Stimulated activated CD8-positive, alpha-beta memory T cell treated with anti-CD3 and anti-CD28 coated beads, Interleukin-12 subunit alpha, Interleukin-12 subunit beta, amount 100 ng/mL, for 24 hours (primary cell): Measurements from ENCODE around the gene POR.

Experiments
- DNase-seq: peaks from one replicate; pipeline ENCODE4 v3.0.0-alpha.2; 2020; ENCODE audit errors: extremely low read depth

Gene POR

DNA sequence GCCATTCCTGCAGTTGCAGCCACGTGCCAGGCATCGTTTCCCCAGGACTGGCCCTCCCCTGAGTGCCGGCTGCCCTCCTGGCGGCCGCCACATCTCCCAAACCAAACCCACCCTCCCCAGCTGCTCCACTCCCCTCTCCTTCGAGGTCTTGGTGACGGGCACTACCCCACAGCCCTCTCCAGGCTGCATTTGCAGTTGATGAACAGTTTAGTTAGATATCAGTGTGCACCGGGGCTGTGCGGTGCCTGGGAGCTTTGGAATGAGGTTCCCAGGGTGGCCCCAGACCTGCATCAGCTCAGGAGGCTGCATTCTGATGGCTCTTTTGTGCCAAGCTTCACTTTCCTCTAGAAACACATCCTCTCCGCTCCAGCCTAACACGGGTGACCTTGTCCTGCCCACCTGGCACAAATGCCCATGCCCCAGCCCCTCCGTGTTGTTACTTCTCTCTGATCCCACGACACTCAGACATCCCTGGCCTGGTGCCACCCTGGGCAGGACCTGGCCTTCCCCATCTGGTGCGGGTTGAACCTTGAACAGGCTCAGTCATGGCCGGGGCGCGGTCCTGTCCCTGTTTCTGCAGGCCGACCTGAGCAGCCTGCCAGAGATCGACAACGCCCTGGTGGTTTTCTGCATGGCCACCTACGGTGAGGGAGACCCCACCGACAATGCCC, 64.9 kb downstream of the POR start:
- no peak for DNase-seq

DNA sequence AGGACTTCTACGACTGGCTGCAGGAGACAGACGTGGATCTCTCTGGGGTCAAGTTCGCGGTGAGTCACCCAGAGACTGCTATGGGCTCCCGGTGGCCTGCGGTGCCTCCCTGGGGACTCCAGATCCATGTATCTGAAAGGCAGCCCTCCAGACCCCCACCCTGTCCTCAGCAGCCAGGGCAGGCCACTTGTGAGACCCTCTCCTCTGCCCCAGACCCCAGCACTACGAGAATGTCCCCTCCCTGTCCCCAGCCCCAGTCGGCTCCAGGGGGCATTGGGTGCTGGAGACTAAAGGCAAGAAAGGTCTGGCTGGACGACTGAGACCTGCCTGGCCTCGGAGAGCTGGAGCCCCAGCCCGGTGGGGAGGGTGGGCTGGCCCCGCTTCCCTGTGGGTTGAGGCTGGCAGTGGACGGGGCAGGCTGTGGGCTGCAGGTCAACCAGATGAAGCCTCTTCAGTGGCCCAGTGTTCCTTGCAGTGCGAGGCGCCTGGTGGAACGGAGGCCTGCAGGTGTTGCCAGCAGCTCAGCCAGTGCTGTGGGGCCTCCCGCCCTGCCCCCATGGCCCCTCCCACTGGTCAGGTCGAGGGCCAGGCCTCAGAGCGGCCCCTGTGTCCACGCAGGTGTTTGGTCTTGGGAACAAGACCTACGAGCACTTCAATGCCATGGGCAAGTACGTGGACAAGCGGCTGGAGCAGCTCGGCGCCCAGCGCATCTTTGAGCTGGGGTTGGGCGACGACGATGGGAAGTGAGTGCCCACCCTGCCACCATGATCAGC, 65.7 kb downstream of the POR start:
- no peak for DNase-seq

DNA sequence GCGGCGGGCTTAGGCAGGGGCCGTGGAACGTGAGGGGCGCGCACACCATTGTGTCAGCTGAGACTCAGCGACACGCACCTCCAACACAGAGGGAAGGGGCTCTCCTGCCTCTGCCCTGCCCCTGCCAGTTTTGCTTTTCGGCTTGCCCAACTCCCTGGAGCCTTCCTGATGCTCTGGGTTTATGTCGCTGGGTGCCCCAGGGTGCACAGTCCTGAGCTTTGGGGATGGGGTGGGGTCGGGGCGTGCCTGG, 66.2 kb downstream of the POR start:
- DNase-seq: no peak

DNA sequence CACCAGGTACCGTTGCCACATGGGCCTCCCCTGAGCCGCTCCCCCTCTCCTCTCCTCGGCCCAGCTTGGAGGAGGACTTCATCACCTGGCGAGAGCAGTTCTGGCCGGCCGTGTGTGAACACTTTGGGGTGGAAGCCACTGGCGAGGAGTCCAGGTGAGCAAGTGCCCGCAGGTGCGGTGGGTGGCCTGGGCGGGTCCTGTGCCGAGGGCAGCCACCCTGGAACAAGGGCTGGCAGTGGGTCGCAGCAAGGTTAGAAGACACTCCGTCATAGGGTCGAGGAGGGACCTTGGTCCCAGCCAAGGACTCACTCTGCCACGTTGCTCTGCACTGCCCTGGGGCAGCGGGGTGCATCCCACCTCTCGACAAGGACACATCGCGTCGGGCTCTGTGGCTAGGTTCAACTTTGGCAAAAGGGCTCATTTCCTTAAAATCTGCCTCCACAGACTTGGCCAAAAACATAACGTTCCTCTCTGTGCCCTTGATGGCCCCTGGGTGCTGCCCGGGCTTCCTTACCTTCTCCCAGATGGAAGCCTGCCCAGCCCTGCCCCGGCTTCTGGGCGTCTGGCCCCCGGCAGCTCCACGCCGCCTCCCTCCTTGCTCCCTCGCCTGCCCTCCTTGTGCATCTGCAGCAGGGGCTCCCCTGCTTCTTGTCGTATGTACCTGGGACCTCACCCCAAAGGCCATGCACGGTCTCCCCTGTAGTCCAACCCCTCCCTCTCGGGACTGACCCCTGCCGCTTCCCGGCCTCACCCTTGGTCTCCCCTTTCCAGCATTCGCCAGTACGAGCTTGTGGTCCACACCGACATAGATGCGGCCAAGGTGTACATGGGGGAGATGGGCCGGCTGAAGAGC, 66.7 kb downstream of the POR start:
- DNase-seq: no peak

DNA sequence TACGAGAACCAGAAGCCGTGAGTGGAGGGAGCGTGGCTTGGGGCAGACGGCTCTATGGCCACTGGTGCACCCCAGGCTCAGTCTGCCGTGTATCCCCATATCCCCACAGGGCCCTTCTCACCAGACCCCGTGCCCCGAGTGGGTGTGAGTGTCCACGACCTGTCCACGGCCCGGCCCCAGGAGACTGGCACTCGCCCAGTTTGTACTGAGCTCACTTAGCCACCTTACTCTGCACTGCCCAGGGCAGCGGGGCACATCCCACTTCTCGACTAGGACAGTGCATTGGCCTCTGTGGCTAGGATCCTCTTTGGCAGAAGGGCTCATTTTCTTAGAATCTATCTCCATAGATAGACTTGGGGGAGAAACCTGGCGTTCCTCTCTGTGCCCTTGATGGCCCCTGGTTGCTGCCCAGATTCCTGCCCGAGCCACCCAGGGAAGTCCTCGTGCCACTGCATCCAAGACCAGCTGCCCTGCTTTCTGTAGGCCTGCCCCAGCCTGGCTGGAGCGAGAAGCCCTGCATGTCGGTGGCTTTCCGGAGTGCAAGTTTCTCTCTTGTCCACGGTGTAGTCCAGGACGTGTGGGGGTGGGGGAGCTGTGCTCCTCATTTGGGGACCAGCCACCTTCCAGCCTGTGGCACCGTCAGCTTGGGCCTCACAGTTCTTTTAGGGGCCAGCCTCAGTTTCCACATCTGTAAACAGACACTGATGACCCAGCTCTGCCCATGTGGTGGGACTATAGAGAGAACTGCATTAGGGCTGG, 67.5 kb downstream of the POR start:
- DNase-seq: no peak

DNA sequence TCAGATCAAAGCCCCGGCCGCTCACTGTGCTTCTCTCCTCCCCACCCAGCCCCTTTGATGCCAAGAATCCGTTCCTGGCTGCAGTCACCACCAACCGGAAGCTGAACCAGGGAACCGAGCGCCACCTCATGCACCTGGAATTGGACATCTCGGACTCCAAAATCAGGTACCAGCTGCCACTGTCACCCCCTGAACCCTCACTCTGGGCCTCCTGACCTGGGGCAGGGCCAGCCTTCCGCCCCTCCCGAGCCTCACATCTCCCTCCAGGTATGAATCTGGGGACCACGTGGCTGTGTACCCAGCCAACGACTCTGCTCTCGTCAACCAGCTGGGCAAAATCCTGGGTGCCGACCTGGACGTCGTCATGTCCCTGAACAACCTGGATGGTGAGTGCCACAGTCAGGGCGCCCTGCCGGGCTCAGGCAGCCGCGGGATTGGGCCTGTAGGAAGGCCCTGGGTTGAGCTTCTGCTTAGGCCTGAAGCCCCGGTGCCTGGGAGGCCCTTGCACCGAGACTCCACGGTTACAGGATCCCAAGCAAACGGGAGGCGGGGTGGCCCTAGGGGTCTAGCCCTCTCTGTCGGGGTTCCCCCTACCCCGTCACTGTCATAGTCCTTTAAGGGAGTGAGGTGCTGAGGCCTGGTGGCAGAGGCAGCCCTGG, 68.6 kb downstream of the POR start:
- no peak for DNase-seq

DNA sequence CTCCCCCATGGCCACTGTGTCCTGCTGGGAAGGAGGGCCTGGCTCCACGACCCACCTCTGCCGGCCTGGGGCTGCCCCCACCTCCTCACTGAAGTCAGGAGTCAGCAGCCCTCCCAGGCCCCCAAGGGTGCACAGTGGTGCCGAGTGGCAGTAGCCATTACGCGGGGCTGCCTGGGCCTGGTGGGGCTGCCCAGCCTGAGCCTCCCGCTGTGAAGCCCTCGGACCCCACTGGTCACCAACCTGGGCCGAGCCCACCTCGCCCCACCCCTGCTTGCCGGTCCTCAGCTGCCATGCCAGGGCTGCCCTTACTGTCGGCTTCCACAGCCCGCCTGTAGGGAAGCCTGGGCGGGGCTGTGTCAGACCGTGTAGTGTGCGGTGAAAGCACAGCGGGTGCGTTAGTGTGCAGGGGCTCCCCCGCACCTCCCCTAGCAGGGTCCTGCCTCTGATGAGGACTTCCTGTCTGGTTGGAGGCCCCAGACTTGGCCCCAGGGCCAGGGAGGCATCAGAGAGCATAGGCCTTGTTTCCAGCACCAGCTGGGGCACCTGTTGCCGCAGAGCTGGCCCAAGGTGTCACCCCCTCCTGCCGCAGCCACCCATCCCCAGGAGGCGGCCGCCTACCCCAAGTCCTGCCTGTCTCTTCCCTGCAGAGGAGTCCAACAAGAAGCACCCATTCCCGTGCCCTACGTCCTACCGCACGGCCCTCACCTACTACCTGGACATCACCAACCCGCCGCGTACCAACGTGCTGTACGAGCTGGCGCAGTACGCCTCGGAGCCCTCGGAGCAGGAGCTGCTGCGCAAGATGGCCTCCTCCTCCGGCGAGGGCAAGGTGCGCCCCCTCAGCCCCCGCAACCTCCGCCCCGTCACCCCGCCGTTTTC, 69.4 kb downstream of the POR start:
- no peak for DNase-seq

DNA sequence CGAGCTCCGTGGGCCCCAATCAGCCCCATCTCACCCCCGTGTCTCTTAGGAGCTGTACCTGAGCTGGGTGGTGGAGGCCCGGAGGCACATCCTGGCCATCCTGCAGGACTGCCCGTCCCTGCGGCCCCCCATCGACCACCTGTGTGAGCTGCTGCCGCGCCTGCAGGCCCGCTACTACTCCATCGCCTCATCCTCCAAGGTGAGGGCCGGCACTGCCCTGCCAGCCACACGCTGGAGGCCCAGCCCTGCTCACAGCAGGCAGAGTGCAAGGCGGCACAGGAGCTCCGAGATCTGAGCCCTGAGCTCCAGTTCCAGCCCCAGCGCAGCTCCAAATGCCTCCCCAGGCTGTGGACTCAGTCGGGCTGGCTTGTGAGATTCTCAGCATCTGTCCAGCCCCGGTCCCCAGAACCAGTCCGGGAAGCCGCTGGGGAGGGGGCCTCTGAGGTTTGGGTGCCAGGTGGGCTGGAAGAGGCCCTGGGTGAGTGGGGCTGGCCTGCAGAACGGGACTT, 70.1 kb downstream of the POR start:
- DNase-seq: no peak

DNA sequence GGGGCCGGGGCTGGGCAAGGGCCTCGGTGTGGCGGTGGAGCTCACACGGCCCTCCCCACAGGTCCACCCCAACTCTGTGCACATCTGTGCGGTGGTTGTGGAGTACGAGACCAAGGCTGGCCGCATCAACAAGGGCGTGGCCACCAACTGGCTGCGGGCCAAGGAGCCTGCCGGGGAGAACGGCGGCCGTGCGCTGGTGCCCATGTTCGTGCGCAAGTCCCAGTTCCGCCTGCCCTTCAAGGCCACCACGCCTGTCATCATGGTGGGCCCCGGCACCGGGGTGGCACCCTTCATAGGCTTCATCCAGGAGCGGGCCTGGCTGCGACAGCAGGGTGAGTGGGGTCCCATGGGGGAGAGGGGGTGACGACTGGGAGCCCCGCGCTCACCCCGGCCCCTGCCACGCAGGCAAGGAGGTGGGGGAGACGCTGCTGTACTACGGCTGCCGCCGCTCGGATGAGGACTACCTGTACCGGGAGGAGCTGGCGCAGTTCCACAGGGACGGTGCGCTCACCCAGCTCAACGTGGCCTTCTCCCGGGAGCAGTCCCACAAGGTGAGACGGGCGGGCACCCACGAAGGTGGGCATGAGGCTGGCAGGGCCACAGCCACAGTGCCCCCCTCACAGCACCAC, 70.7 kb downstream of the POR start:
- no peak for DNase-seq

DNA sequence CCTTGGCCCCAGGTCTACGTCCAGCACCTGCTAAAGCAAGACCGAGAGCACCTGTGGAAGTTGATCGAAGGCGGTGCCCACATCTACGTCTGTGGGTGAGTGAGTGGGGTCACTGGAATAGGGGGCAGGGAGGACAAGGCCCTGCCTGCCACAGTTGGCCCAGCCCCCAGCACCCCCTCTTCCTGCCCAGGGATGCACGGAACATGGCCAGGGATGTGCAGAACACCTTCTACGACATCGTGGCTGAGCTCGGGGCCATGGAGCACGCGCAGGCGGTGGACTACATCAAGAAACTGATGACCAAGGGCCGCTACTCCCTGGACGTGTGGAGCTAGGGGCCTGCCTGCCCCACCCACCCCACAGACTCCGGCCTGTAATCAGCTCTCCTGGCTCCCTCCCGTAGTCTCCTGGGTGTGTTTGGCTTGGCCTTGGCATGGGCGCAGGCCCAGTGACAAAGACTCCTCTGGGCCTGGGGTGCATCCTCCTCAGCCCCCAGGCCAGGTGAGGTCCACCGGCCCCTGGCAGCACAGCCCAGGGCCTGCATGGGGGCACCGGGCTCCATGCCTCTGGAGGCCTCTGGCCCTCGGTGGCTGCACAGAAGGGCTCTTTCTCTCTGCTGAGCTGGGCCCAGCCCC, 71.3 kb downstream of the POR start:
- no peak for DNase-seq

DNA sequence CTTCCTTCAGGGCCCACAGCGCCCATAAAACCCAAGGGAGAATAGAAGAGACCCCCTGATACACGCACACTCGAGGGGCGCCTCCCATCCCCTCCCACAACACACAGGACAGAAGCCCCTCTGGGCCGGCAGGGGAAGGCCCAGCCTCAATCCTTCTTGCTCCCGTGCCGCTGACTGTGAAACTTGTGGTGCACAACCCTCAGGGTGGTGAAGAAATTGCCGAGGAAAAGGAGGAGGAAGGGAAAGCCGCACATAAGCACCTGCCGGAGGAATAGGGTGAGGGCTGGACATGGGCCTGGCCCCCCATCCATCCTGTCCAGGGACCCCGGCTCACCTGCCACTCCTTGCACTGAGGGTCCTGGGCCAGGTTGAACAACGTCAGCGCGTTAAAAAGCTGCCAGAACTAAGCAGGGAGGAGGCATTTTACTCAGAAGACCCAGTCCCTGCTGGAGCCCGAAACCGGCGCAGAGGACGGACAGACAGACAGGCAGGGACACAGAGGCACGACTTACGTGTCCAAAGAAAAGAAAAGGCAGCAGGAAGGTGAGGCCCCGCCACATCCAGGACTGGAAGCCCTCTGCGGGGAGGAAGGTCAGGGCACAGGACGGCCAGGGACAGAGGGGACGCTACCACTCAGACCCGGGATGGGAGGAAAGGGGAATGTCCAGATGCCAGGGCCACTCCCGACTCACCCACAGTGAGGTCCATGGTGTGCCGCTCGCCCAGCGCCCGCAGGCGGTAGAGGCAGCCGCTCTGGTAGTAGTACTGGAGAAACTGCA, 72.3 kb downstream of the POR start:
- DNase-seq: no peak

DNA sequence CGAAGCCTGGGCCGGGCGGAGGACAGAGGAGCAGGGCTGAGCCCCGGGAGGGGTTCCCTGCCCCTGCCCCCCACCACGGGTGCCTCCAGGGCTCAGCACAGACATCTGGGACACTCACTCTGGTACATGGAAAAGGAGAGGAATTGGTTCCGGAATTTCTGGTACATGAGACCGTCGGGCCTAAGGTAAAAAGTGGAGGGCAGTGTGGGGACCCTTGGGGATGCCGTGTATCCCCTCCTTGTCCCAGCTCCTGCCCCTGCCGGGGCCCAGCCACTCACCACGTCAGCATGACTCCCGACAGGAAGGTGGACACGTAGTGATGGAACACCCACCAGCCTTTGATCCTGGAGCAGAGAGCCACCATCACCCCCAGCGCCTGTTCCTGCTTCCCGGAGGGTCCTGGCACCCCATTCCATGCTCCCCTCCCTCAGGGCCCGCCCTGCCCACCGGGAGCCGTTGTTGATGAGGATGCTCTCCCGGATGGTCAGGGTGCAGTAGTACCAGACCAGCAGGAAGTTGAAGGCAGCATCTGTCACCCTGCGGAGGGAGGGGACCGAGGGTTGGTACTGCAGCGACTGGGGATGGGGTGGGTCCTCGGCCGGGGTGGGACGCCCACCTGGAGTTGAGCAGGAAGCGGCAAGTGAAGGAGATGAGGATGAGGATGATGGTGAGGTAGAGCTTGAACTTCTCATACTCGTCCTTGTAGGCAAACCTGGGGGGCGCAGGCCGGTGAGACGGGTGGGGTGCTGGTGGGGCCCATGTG, 73.0 kb downstream of the POR start:
- DNase-seq: no peak

DNA sequence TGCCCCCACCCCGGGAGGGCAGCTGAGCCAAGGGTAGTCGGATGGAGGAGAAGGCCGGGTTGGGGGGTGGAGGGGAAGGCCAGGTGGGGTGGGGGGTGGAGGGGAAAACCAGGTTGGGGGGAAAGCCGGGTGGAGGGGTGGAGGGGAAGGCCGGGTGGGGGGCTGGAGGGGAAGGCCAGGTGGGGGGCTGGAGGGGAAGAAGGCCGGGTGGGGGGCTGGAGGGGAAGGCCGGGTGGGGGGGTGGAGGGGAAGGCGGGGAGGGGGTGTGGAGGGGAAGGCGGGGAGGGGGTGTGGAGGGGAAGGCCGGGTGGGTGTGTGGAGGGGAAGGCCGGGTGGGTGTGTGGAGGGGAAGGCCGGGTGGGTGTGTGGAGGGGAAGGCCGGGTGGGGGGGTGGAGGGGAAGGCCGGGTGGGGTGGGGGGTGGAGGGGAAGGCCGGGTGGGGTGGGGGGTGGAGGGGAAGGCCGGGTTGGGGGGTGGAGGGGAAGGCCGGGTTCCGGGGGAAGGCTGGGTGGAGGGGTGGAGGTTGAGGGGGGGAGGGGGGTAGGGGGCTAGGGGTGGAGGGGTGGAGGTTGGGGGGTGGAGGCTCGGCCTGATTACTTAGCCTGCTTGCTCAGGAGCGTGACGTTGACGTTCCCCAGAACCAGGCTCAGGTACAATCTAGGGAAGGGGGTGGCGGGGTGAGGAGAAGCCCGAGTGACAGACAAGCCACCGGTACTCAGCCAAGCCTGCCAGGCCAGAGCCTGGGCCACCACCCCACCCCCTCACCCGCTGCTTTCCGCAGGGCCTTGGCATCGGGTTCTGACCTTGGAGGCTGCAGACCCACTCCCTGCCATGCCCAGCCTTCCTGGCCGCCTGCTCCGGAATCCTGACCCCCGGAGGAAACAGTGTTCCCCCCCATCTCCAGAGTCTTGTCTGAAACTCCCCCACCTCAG, 73.9 kb downstream of the POR start:
- no peak for DNase-seq

DNA sequence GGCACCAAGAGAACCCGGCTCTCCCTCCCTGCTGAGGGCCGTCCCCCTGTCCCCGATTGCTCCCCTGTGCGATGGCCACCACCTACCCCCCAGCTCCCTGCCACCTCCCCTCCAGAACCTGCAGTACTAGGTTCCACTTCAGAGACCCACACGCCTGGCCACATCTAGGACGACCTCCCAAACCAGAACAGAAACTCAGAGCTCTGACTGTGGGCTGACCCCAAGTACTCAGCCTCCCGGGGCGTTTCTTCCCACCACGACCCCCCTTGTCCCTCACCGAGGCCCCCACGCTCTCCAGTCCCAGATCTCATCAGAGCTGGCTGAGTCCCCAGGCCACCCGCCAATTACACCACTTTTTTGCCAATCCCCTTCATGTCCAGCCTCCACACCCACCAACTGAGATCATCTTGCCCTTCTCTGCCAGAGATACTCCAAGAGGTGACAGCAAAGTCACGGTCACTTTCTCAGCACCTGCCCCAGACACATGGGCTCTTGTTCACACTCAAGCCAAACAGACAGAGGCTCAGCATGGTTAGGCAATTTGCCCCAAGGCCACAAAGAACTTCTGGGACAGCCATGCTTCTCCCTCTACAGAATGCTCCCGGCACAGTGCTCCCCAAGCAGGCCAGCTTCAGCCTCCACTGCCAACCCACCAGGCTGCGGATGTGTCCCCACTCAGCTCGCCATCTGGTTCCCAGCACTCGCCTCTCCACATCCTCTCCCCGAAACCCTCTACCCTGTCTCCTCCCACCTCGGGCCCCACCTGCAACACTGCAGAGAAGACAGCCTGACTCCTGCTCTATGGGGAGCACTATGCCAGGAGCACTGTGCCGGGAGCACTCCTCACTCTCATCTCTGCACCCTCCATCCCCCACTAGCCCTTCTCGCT, 74.8 kb downstream of the POR start:
- DNase-seq: no peak

DNA sequence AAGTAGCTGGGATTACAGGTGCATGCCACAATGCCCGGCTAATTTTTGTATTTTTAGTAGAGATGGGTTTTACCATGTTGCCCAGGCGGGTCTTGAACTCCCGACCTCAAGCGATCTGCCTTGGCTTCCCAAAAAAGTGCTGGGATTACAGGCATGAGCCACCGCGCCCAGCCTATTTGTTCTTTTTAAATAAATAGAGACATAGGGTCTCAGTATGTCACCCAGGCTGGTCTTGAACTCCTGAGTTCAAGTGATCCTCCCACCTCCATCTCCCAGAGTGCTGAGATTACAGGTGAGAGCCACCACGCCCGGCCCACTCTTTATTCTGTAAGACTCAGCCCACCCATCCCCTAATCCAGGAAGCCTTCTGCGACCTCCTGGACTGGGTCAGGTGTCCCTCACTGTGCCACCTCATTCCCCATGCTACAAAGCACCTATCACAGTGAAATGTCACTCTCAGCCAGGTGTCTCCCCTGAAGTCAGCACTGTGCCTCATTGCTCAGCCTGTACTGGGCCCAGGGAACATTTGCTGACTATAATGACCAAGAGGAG, 76.7 kb downstream of the POR start:
- no peak for DNase-seq
